Hepatocyte (in vitro differentiated cells): ENCODE results near the gene PLCL2.

Experiments used
- EZH2 ChIP-seq: fragments of 200-600 bp; sonication (generic); IDR thresholded peaks from 2 replicates; pipeline ENCODE4 v1.6.1; 2016; ENCODE audit warnings: antibody characterized with exemption, mild to moderate bottlenecking, borderline replicate concordance
- EZH2phosphoT487 ChIP-seq: fragments of 200-600 bp; sonication (generic); IDR thresholded peaks from one replicate; pipeline ENCODE4 v1.6.1; 2018; ENCODE audit warnings: antibody characterized with exemption, mild to moderate bottlenecking, low read depth, moderate library complexity; ENCODE audit not compliant: unreplicated experiment, severe bottlenecking
- TF ChIP-seq, protein P1 (sequence below): fragments of 200-600 bp; sonication (generic); IDR thresholded peaks from 2 replicates; pipeline ENCODE4 v1.5.1; 2016; ENCODE audit warnings: antibody characterized with exemption, mild to moderate bottlenecking; ENCODE audit not compliant: poor library complexity

DNA sequence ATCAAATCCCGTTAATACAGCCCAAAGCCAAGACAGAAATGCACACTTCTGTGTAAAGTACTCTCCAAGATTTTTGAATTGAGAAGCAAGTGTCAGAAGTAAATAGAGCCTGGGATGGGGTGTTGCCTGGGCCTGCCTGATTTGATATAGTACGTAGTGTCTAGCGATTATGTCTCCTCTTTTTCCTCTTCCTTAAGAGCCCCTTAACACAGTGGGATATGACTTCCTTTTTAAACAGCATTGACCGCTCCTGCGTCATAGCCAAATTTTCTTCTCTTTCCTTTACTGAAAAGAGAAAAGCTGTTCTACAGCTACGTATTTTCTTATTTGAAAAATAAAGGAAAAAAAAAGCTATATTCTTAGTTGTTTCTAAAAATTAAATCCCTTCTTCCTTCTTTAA lies 97.7 kb downstream of the PLCL2 start:
- TF ChIP-seq, protein P1, sequence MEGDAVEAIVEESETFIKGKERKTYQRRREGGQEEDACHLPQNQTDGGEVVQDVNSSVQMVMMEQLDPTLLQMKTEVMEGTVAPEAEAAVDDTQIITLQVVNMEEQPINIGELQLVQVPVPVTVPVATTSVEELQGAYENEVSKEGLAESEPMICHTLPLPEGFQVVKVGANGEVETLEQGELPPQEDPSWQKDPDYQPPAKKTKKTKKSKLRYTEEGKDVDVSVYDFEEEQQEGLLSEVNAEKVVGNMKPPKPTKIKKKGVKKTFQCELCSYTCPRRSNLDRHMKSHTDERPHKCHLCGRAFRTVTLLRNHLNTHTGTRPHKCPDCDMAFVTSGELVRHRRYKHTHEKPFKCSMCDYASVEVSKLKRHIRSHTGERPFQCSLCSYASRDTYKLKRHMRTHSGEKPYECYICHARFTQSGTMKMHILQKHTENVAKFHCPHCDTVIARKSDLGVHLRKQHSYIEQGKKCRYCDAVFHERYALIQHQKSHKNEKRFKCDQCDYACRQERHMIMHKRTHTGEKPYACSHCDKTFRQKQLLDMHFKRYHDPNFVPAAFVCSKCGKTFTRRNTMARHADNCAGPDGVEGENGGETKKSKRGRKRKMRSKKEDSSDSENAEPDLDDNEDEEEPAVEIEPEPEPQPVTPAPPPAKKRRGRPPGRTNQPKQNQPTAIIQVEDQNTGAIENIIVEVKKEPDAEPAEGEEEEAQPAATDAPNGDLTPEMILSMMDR: no peak
- TF ChIP-seq EZH2: no peak
- no peak for TF ChIP-seq EZH2phosphoT487
